Purkinje cell (primary cell): ENCODE results near the gene PARP8. TPM values are rescaled to one million over a fixed set of nuclear protein-coding genes. Genes with fewer than 3 reads are reported as not detected.

Experiments used
- polyA plus RNA-seq: library from polyadenylated mRNA; unstranded; fragments of >200 nt; fragmentation: Nextera tagmentation; gene quantifications from 2 replicates; pipeline ENCODE4 v1.2.1, GENCODE V29; 2014

PARP8 gene, protein sequence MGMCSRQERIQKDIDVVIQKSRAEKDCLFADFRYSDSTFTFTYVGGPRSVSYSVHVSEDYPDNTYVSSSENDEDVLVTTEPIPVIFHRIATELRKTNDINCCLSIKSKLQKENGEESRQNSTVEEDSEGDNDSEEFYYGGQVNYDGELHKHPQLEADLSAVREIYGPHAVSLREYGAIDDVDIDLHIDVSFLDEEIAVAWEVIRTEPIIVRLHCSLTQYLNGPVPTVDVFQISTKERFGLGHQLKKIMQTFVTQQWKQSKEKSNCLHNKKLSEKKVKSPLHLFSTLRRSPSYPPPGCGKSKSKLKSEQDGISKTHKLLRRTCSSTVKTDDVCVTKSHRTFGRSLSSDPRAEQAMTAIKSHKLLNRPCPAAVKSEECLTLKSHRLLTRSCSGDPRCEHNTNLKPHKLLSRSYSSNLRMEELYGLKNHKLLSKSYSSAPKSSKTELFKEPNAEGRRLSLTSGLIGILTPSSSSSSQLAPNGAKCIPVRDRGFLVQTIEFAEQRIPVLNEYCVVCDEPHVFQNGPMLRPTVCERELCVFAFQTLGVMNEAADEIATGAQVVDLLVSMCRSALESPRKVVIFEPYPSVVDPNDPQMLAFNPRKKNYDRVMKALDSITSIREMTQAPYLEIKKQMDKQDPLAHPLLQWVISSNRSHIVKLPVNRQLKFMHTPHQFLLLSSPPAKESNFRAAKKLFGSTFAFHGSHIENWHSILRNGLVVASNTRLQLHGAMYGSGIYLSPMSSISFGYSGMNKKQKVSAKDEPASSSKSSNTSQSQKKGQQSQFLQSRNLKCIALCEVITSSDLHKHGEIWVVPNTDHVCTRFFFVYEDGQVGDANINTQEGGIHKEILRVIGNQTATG
- polyA plus RNA-seq = 4.4 and 5.4 TPM in 2 replicates

GRCh38 chr5:50666261-50667022 lies at the start of gene PARP8:
Gene PARP8, plus strand, starts transcription at chr5:50666637. Its CDS starts 459 bp downstream, at chr5:50667096.

Other genes starting within 250 kb of the PARP8 start
- 17.5 and 18.0 TPM in 2 replicates for gene EMB, start 225.3 kb upstream of the PARP8 start, polyA plus RNA-seq